ENCODE data around the gene TTLL11. TPM values are rescaled to one million over a fixed set of nuclear protein-coding genes. Genes with fewer than 3 reads are reported as not detected.

TTLL11 gene
- total and polyA plus RNA-seq, 2 of the 8 experiments (the other 6 are each of a cell fraction or from before 2014, with no cell fraction given), result 0.56 to 0.80 TPM

DNA sequence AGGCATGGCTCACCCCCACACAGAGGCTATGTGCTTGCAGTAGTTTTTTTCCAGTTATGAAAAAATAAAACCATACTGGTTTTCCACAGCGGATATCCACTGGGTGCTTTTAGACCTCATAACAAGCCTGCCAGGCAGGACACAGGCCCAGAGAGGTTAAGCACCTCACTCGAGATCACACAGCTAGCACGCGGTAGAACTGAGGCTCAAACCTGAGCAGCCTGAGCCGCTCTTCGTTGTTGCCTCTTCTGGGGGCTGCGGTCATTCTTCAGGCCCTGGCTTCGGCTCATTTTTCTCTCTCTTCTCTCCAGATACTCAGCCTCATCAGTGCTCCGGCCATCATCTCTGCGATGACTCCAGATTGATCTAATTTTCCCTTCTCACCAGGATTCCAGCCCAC, 196.0 kb downstream of the TTLL11 start (continued):
- TF ChIP-seq, protein P1, sequence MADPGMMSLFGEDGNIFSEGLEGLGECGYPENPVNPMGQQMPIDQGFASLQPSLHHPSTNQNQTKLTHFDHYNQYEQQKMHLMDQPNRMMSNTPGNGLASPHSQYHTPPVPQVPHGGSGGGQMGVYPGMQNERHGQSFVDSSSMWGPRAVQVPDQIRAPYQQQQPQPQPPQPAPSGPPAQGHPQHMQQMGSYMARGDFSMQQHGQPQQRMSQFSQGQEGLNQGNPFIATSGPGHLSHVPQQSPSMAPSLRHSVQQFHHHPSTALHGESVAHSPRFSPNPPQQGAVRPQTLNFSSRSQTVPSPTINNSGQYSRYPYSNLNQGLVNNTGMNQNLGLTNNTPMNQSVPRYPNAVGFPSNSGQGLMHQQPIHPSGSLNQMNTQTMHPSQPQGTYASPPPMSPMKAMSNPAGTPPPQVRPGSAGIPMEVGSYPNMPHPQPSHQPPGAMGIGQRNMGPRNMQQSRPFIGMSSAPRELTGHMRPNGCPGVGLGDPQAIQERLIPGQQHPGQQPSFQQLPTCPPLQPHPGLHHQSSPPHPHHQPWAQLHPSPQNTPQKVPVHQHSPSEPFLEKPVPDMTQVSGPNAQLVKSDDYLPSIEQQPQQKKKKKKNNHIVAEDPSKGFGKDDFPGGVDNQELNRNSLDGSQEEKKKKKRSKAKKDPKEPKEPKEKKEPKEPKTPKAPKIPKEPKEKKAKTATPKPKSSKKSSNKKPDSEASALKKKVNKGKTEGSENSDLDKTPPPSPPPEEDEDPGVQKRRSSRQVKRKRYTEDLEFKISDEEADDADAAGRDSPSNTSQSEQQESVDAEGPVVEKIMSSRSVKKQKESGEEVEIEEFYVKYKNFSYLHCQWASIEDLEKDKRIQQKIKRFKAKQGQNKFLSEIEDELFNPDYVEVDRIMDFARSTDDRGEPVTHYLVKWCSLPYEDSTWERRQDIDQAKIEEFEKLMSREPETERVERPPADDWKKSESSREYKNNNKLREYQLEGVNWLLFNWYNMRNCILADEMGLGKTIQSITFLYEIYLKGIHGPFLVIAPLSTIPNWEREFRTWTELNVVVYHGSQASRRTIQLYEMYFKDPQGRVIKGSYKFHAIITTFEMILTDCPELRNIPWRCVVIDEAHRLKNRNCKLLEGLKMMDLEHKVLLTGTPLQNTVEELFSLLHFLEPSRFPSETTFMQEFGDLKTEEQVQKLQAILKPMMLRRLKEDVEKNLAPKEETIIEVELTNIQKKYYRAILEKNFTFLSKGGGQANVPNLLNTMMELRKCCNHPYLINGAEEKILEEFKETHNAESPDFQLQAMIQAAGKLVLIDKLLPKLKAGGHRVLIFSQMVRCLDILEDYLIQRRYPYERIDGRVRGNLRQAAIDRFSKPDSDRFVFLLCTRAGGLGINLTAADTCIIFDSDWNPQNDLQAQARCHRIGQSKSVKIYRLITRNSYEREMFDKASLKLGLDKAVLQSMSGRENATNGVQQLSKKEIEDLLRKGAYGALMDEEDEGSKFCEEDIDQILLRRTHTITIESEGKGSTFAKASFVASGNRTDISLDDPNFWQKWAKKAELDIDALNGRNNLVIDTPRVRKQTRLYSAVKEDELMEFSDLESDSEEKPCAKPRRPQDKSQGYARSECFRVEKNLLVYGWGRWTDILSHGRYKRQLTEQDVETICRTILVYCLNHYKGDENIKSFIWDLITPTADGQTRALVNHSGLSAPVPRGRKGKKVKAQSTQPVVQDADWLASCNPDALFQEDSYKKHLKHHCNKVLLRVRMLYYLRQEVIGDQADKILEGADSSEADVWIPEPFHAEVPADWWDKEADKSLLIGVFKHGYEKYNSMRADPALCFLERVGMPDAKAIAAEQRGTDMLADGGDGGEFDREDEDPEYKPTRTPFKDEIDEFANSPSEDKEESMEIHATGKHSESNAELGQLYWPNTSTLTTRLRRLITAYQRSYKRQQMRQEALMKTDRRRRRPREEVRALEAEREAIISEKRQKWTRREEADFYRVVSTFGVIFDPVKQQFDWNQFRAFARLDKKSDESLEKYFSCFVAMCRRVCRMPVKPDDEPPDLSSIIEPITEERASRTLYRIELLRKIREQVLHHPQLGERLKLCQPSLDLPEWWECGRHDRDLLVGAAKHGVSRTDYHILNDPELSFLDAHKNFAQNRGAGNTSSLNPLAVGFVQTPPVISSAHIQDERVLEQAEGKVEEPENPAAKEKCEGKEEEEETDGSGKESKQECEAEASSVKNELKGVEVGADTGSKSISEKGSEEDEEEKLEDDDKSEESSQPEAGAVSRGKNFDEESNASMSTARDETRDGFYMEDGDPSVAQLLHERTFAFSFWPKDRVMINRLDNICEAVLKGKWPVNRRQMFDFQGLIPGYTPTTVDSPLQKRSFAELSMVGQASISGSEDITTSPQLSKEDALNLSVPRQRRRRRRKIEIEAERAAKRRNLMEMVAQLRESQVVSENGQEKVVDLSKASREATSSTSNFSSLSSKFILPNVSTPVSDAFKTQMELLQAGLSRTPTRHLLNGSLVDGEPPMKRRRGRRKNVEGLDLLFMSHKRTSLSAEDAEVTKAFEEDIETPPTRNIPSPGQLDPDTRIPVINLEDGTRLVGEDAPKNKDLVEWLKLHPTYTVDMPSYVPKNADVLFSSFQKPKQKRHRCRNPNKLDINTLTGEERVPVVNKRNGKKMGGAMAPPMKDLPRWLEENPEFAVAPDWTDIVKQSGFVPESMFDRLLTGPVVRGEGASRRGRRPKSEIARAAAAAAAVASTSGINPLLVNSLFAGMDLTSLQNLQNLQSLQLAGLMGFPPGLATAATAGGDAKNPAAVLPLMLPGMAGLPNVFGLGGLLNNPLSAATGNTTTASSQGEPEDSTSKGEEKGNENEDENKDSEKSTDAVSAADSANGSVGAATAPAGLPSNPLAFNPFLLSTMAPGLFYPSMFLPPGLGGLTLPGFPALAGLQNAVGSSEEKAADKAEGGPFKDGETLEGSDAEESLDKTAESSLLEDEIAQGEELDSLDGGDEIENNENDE (IDR thresholded peaks at IDR 0.05; ENCODE audit: insufficient replicate concordance, low read length), result no peak
- TF ChIP-seq JUN (IDR thresholded peaks at IDR 0.05; ENCODE audit: low read depth, low read length) (no peak), CHD2 (IDR thresholded peaks at IDR 0.05; ENCODE audit: low read length) (no peak), TBP (IDR thresholded peaks at IDR 0.05; ENCODE audit: low read depth, low read length) (no peak)

Data from H1 (cell line).